Measurements from ENCODE around the gene PMEPA1.

PMEPA1 gene, protein sequence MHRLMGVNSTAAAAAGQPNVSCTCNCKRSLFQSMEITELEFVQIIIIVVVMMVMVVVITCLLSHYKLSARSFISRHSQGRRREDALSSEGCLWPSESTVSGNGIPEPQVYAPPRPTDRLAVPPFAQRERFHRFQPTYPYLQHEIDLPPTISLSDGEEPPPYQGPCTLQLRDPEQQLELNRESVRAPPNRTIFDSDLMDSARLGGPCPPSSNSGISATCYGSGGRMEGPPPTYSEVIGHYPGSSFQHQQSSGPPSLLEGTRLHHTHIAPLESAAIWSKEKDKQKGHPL

GRCh38 chr20:57709823-57710799, at the start of gene PMEPA1:
Gene PMEPA1 (minus strand): TSS chr20:57710015. CDS start chr20:57709582, 433 bp downstream.
- peak; percentile 87 for DNase-seq (ENCODE audit: low spot score)

DNA sequence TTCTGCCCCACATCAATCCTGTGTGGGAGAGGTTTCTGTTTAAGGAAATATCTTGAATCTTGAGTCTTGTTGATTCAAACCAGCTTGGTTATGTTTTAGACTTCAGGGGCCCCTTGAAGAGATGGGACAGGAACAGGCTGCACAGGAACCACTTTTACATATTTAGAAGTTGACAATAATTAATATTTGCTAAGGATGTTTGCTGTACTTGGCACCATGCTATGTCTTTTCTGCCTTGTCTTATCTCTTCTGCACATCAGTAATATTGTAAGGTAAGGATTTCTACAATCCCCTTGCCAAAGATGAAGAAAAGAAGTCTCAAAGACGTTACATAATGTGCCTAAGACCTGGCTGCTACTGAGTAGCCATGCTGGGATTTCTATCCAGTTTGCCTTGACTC, 48.0 kb upstream of the PMEPA1 start:
- DNase-seq (ENCODE audit: low spot score) = no peak

GRCh38 chr20:57756921-57757320, 47.1 kb upstream of the PMEPA1 start:
- no peak for DNase-seq (ENCODE audit: low spot score)

DNA sequence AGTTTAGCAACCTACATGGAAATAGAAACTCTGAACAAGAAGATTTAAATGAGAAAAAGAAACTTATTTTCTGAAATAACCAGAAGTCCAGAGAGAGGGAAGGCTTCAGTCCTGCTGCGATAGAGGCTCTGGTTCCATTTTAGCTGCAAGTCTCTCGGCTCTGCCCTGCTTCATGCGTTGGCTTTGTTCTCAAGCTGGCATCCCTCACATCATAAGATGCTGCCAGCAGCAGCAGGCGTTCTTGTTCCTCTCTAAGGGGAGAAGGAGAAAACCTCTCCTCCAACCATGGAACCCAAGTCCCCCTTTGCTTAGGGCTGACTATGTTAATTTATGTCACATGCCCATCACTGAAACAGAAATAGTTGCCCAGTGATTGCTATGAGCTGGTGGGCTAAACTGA, 46.4 kb upstream of the PMEPA1 start:
- DNase-seq (ENCODE audit: low spot score) = no peak

DNA sequence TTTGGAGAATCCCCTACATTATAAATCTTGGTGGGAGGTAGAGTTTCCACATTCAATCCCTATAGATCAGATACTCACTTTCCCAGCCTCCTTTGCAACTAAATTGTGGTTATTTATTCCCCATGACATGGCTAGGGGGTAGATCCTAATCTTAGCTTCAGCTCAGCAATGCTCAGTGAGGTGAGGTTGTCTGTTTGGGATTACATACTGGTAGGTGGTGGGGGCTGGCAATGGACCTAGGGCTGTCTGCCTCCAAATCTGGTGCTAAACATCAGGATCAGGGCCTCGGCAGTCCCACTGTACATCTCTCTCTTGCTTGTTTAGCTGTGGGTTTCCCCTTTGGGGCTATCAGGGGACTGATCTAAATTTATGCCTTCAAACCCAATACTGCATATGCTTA, 45.8 kb upstream of the PMEPA1 start:
- DNase-seq (ENCODE audit: low spot score) = no peak

DNA sequence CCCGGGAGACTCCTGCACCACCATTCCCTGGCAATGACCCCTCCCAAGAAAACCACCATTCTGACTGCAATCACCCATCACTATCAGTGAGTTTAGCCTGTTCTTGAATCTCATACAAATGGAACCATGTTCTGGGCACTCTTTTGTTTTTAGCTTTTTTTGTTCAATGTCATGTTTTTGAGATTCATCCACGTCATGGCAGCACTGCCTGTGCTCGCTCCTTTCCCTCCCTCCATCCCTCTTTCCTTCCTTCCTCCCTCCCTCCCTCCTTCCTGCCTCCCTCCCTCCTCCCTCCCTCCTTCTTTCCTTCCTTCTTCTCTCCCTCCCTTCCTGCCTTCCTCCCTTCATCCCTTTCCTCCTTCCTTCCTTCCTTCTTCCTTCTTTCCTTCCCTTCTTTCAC, 44.4 kb upstream of the PMEPA1 start:
- no peak for DNase-seq (ENCODE audit: low spot score)

GRCh38 chr20:57753332-57754164, 43.7 kb upstream of the PMEPA1 start:
- DNase-seq (ENCODE audit: low spot score) = no peak

- no peak for DNase-seq (ENCODE audit: low spot score)
Measured at GRCh38 chr20:57751411-57751810, 41.6 kb upstream of the PMEPA1 start.

- DNase-seq (ENCODE audit: low spot score) = no peak
Measured at GRCh38 chr20:57749869-57750268, 40.1 kb upstream of the PMEPA1 start.

DNA sequence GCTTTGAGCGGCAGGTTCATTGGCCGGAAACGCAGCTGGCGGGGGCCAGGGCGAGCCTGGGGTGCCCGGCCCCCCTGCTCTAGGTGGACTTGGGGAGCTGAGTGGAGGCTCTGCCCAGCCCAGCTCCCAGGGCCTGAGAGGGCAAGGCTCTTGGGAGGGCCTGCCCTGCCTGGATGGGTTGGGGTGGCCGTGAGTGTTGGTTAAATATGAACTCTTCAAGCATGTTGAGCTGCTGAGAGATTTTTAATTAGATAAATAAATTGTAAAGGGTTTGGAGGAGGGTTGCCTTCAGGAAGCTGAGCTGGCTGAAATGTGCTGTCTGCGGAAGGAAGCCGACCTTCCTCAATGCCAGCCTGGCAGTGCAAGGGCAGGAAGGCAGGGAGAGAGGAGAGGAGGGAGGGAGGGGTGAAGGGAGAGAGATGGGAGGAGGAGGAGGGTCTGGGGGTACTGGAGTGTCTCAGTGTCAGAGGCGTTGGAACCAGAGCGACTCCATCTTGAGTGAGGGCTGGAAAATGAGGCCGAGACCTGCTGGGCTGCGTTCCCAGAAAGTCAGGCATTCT, 39.4 kb upstream of the PMEPA1 start:
- DNase-seq (ENCODE audit: low spot score) = peak; percentile 16

GRCh38 chr20:57748601-57749130, 38.9 kb upstream of the PMEPA1 start:
- DNase-seq (ENCODE audit: low spot score) = peak; percentile 74

DNA sequence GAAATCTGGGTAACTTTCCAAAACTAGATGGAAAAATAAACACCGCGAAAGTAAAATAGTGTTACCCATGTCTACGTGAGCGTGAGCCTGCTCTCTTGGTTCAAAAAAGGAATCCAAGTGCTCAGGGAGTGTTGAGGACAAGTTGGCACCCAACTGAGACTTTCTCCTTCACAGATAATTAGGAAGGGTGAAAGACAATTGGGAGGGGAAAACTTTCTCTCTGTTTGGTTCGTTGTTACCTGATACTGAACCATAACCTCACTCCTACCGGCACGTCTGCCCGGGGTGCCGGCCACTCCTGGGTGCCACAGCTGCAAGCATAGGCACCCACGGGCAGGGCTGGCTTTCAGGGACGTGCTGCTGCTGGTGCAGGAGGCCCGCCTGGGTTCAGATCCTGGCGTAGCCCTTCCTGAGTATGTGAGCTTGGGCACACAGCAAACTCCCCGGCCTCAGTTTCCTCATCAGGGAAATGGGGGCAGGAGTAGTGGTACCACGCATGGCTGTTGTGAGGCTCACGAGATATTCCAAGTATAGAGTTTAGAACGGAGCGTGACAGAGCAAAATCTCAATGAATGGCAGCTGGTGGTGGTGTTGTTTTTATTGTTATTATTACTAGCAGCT, 38.2 kb upstream of the PMEPA1 start:
- no peak for DNase-seq (ENCODE audit: low spot score)

GRCh38 chr20:57746832-57747404, 37.1 kb upstream of the PMEPA1 start:
- DNase-seq (ENCODE audit: low spot score) = no peak

DNA sequence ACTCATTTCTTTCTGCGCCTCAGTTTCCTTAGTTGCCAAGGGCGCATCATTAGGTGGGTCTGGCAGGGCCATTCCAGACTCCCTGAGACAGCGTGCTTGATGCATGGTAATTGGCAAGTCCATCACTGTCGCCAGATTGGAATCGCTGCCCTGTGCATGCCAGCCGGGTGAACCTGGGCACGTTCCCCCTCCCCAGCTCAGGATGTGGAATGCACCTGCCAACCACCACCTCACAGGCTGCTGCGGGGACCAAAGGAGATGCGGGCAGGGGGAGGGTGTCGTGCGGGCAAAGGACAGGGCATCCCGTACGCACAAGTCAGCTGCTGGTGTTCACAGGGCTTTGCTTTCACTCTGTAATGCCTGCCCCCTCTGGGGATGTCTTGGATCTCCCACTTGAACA, 36.4 kb upstream of the PMEPA1 start:
- no peak for DNase-seq (ENCODE audit: low spot score)

GRCh38 chr20:57744206-57744605, 34.4 kb upstream of the PMEPA1 start:
- no peak for DNase-seq (ENCODE audit: low spot score)

DNA sequence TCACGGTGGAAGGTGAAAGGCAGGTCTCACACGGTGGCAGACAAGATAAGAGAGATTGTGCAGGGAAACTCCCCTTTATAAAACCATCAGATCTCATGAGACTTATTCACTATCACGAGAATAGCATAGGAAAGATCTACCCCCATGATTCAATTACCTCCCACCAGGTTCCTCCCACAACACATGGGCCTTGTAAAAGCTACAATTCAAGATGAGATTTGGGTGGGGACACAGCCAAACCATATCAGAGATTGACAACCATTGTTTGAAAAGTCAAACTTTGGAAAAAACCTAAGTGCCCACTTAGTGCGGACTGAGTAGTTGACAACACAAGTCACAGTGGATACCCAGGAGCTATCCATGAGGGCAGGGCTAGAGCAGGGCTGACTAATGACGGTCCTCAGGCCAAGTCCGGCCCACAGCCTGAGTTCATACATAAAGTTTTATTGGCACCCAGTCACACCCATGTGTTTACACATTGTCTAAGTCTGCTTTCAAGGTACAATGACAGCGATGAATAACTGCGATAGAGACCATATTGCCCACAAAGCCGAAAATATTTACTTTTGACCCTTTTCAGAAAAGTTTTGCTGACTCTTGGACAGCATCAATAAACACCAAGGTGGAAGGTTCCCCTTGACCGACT, 33.8 kb upstream of the PMEPA1 start:
- DNase-seq (ENCODE audit: low spot score) = no peak

DNA sequence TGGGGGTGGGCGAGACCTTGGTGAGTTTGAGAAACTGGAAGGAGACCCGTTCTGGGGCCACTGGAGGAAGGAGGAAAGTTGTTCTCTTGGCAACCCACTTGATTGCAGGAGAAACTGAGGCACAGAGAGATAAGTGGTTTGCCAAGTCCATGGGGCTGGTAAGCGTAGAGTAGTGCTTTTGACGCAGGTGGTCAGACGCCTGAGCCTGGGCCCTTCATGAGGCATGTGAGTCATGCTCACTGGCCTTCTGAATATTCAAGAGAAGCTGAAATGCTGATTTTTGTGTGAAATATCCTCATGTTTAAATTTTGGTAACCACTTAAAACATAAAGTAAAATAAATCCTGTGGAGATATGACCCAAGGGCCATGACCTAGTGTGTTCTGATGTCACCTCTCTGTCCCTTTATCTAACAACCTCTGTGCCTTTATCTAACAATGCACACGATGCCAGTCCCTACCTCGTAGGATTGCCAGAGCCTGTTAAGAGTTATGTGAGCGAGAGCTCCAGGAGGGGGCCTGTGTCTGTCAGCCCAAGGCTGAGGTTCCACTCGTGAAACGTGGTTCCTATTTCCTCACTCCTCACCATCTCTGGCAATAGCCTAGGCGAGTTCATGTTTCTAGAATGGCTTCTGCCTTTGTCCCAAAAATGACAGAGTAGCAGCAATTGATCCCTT, 32.8 kb upstream of the PMEPA1 start:
- no peak for DNase-seq (ENCODE audit: low spot score)

DNA sequence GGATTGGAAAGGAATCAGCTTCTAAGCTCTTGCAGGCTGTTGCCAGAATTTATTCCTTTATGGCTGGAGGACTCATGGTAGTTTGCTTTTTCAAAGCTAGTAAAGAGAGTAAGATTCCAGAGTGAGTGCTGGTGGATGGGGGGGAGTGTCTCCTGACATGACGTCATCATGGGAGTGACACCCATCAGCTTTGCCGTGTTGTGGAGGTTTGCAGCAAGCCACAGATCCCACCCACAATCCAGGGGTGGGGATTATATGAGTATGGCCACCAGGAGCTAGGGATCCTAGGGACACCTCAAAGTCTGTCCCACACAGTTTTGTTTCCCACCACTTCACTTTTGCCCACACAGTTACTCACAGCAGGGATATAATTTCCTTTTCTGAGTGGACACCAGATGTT, 28.7 kb upstream of the PMEPA1 start:
- DNase-seq (ENCODE audit: low spot score) = no peak

- DNase-seq (ENCODE audit: low spot score) = no peak
Measured at GRCh38 chr20:57738053-57738452, 28.2 kb upstream of the PMEPA1 start.

- DNase-seq (ENCODE audit: low spot score) = no peak
Measured at GRCh38 chr20:57737349-57737748, 27.5 kb upstream of the PMEPA1 start.
